Measurements from ENCODE around the gene LRP2. TPM values are rescaled to one million over a fixed set of nuclear protein-coding genes. Genes with fewer than 3 reads are reported as not detected.

Gene LRP2
- total and polyA plus RNA-seq, 2 of the 8 experiments (the other 6 are each of a cell fraction or from before 2014, with no cell fraction given) = 2.0 to 2.9 TPM

GRCh38 chr2:169286624-169287231, 75.6 kb downstream of the LRP2 start (continued):
- TF ChIP-seq EP300 (IDR thresholded peaks at IDR 0.05; ENCODE audit: borderline replicate concordance in 1 of 2, low read depth in 2 of 2, low read length in 2 of 2) = no peak
- TF ChIP-seq BCL11A (IDR thresholded peaks at IDR 0.05; ENCODE audit: low read depth in 2 of 2, low read length in 2 of 2) = no peak
- TF ChIP-seq KDM4A (IDR thresholded peaks at IDR 0.05; ENCODE audit: low read depth, low read length, severe bottlenecking) = no peak
- no peak for TF ChIP-seq ATF3 (IDR thresholded peaks at IDR 0.05; ENCODE audit: insufficient read depth, low read depth, low read length)
- no peak for TF ChIP-seq TBP (IDR thresholded peaks at IDR 0.05; ENCODE audit: low read depth, low read length)
- TF ChIP-seq CREB1 (IDR thresholded peaks at IDR 0.05) = no peak
- TF ChIP-seq POLR2A (IDR thresholded peaks at IDR 0.05; ENCODE audit: control extremely low read depth in 1 of 2, low read depth in 2 of 2, low read length in 2 of 2) = no peak

Measured in H1 (cell line).